Measurements from ENCODE around the gene IRF7.

The IRF7 gene

DNA sequence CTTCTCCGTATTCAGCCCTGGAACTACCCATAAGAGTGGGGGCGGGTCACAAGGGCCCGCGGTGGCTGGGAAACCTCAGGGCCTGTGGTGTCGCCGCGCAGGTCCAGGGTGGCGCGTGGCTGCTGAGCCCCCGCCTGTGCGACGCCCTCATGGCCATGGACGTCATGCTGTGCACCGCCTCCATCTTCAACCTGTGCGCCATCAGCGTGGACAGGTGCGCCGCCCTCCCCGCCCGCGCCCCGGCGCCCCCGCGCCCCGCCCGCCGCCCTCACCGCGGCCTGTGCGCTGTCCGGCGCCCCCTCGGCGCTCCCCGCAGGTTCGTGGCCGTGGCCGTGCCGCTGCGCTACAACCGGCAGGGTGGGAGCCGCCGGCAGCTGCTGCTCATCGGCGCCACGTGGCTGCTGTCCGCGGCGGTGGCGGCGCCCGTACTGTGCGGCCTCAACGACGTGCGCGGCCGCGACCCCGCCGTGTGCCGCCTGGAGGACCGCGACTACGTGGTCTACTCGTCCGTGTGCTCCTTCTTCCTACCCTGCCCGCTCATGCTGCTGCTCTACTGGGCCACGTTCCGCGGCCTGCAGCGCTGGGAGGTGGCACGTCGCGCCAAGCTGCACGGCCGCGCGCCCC, 23.7 kb upstream of the IRF7 start:
- TF ChIP-seq, protein P1, sequence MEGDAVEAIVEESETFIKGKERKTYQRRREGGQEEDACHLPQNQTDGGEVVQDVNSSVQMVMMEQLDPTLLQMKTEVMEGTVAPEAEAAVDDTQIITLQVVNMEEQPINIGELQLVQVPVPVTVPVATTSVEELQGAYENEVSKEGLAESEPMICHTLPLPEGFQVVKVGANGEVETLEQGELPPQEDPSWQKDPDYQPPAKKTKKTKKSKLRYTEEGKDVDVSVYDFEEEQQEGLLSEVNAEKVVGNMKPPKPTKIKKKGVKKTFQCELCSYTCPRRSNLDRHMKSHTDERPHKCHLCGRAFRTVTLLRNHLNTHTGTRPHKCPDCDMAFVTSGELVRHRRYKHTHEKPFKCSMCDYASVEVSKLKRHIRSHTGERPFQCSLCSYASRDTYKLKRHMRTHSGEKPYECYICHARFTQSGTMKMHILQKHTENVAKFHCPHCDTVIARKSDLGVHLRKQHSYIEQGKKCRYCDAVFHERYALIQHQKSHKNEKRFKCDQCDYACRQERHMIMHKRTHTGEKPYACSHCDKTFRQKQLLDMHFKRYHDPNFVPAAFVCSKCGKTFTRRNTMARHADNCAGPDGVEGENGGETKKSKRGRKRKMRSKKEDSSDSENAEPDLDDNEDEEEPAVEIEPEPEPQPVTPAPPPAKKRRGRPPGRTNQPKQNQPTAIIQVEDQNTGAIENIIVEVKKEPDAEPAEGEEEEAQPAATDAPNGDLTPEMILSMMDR (IDR thresholded peaks at IDR 0.05; ENCODE audit: low read depth, low read length), result no peak
- DNase-seq (ENCODE audit: extremely low read depth, low read depth), result no peak

DNA sequence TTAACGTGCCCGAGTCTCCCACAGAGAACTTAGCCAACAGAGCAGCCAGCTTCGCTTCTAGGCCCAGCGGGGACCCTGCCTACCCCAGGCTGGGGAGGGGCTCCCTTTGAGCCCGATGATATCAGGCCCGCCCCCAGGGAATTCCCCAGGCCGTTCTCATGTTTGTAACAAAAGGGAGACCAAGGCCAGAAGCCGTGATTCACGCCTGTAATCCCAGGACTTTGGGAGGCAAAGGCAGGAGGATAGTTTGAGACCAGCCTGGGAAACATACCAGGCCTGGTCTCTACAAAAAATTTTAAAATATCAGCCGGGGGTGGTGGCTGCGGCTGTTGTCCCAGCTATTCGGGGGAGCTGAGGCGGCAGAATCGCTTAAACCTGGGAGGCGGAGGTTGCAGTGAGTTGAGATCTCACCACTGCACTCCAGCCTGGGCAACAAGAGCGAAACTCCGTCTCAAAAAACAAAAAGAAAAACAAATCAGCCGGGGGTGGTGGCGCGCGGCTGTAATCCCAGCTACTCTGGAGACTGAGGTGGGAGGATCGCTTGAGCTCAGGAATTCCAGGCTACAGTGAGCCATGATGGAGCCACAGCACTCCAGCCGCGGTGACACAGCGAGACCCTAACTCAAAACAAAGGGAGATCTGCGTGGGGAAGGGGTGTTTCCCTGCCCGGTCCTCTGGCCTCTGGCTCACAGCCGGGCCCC, 23.0 kb upstream of the IRF7 start:
- no peak for DNase-seq (ENCODE audit: extremely low read depth, low read depth)
- TF ChIP-seq, protein P1 (IDR thresholded peaks at IDR 0.05; ENCODE audit: low read depth, low read length), result no peak

DNA sequence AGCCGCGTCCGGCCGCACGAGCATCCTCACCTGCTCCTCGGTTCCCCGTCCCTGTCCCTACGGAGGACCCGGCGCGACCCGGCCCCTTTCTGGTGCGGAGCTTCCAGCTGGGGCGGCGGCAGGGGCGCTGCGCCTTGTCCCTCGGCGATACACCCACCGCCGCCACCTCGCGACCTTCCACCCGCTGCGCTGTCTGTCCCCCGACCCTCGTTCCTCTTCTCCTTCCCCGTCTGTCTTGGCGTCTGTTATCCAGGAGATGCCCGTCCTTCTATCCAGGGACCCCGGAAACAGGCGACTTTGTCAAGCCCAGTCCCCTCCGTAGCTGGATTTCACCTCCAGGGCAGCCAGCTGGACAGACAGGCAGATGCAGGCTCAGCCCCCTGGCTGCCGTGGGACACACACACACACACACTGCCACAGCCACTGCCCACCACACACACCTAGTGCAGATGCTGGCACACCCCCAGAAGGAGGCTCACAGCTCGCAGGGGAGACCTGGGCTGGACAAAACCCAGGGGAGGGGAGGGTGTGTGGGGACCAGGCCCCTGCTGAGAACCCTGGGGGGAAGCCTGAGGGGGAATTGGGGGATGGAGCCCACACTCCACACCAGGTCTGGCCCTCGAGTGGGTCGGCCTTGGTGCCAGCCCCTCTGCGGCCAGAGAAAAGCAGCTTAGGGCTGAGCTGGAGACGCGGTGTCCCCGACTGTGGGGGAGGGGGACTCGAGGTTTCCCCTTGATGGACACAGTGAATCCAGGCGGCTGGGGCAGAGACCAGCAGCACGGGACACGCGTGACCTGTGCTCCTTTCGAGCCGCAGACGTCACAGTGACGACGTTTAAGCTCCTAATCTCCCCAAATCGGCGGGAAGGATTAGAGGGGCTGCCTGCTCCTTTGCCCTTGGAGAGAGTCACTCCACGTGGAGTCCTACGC, 22.1 kb upstream of the IRF7 start:
- DNase-seq (ENCODE audit: extremely low read depth, low read depth), result no peak
- TF ChIP-seq, protein P1 (IDR thresholded peaks at IDR 0.05; ENCODE audit: low read depth, low read length), result no peak

DNA sequence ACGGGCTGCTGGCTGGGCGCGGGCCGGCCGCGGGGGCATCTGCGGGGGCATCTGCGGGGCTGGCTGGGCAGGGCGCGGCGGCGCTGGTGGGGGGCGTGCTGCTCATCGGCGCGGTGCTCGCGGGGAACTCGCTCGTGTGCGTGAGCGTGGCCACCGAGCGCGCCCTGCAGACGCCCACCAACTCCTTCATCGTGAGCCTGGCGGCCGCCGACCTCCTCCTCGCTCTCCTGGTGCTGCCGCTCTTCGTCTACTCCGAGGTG, 21.5 kb upstream of the IRF7 start:
- DNase-seq (ENCODE audit: extremely low read depth, low read depth), result no peak
- TF ChIP-seq, protein P1 (IDR thresholded peaks at IDR 0.05; ENCODE audit: low read depth, low read length), result no peak

DNA sequence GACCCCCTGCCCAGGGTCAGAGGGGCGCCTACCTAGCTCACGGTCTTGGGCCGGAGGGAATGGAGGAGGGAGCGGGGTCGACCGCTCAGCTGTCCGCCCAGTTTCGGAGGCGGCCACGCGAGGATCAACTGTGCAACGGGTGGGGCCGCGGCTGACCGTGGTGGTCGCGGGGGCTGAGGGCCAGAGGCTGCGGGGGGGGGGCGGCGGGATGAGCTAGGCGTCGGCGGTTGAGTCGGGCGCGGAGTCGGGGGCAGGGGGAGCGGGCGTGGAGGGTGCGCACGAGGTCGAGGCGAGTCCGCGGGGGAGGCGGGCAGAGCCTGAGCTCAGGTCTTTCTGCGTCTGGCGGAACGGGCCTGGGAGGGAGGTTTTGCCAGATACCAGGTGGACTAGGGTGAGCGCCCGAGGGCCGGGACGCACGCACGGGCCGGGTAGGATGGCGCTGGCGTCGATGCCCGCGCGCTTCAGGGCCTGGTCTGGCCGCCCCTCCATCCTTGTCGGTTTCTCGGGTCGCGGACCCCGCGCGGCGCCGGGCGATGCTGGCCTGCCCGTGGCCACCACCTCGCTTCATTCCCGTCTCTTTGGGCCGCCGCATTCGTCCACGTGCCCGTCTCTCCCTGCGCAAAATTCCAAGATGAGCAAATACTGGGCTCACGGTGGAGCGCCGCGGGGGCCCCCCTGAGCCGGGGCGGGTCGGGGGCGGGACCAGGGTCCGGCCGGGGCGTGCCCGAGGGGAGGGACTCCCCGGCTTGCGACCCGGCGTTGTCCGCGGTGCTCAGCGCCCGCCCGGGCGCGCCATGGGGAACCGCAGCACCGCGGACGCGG, 21.0 kb upstream of the IRF7 start, which contains the start of gene DRD4:
Gene DRD4, plus strand, starts transcription at position 759 of the 822 bp plus-strand sequence. Its CDS starts 36 bp downstream, at position 795.
- DNase-seq (ENCODE audit: extremely low read depth, low read depth), result no peak
- TF ChIP-seq, protein P1 (IDR thresholded peaks at IDR 0.05; ENCODE audit: low read depth, low read length), result no peak

DNA sequence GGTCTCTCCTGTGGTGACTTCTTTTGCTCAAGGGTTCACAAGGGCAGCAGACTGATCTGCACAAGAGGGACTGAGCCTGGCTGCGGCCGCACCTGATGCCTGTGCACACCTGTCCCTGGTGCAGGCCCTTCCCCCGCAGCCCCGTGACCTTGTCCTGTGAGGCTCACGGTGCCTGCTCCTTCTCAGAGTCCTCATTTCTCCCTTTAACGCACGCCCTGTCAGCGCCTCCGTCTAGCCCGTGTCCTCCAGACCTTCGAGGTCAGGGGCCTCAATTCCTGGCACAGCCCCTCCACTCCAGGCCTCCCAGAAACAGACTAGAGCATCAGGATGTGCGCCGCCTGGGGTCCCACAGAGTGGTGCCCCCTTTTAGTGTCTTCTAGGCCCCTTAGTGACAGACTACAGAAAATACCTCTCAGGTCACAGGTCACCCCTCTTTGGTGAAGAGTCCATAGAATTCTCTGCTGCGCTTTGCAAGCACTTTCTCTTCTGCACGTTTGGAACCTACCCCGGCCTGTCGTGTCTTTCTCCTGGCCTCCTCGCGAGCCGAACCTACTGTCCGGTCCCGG, 20.3 kb upstream of the IRF7 start:
- TF ChIP-seq, protein P1 (IDR thresholded peaks at IDR 0.05; ENCODE audit: low read depth, low read length), result no peak
- no peak for DNase-seq (ENCODE audit: extremely low read depth, low read depth)
